PFSK-1 (cell line): Measurements from ENCODE around the gene IGSF21.

Source experiments
- POLR2AphosphoS5 ChIP-seq: IDR thresholded peaks from 2 replicates; pipeline ENCODE4 v1.6.1; 2012; ENCODE audit warnings: low read depth, mild to moderate bottlenecking, control low read depth, low read length, moderate library complexity
- TAF1 ChIP-seq: IDR thresholded peaks from 2 replicates; pipeline ENCODE4 v1.6.1; 2012; ENCODE audit warnings: low read length, control low read depth, borderline replicate concordance; ENCODE audit not compliant: insufficient read depth
- TF ChIP-seq, protein P1 (sequence below), 2 experiments: IDR thresholded peaks; 2 replicates each; pipeline versions ENCODE4 v1.6.1 to v1.8.0; 2011 to 2012; ENCODE audit warnings: low read depth in 2 of 2, low read length in 2 of 2, control low read depth in 1 of 2, inconsistent platforms in 1 of 2, mild to moderate bottlenecking in 1 of 2, moderate library complexity in 1 of 2; ENCODE audit not compliant: insufficient read depth in 1 of 2

DNA sequence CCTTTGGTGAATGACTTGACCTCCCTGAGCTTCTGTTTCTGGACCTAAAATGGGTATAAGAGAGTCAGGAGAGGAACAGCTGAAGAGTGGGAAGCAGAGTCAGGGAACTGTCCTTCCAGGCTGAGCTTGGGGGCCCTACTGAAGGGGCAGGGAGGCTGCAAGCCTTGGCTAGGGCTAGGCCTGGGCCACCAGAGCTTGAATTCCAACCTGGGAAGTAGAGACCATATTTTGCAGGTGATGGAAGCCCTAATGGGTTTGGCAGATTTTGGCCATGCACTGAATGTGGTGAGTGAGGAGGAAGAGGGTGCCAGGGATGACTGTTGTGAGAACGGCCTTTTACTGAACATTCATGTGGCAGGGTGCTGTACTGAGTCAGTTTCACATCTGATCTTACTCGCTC is 303.7 kb downstream of the IGSF21 start:
- TF ChIP-seq POLR2AphosphoS5 (no peak), TAF1 (no peak)
- TF ChIP-seq, protein P1, sequence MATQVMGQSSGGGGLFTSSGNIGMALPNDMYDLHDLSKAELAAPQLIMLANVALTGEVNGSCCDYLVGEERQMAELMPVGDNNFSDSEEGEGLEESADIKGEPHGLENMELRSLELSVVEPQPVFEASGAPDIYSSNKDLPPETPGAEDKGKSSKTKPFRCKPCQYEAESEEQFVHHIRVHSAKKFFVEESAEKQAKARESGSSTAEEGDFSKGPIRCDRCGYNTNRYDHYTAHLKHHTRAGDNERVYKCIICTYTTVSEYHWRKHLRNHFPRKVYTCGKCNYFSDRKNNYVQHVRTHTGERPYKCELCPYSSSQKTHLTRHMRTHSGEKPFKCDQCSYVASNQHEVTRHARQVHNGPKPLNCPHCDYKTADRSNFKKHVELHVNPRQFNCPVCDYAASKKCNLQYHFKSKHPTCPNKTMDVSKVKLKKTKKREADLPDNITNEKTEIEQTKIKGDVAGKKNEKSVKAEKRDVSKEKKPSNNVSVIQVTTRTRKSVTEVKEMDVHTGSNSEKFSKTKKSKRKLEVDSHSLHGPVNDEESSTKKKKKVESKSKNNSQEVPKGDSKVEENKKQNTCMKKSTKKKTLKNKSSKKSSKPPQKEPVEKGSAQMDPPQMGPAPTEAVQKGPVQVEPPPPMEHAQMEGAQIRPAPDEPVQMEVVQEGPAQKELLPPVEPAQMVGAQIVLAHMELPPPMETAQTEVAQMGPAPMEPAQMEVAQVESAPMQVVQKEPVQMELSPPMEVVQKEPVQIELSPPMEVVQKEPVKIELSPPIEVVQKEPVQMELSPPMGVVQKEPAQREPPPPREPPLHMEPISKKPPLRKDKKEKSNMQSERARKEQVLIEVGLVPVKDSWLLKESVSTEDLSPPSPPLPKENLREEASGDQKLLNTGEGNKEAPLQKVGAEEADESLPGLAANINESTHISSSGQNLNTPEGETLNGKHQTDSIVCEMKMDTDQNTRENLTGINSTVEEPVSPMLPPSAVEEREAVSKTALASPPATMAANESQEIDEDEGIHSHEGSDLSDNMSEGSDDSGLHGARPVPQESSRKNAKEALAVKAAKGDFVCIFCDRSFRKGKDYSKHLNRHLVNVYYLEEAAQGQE (IDR thresholded peaks at IDR 0.05; ENCODE audit: insufficient read depth in 1 of 2, low read depth in 2 of 2, low read length in 2 of 2), result no peak
